HEK293 (cell line): ENCODE results near the gene DHFR.

Experiments
- CTCF ChIA-PET: fragments of 350-600 bp; formaldehyde crosslinking; extraction: SDS; loops from one replicate; lab custom pipeline; 2021; ENCODE audit warnings: antibody characterized with exemption; lab: Yijun Ruan, JAX
- POLR2A ChIA-PET: fragments of 300-600 bp; formaldehyde crosslinking; extraction: SDS; loops from one replicate; lab custom pipeline; 2020; ENCODE audit warnings: antibody characterized with exemption, inconsistent platforms; lab: Yijun Ruan, JAX
- H3K27ac ChIP-seq: fragments of 200-500 bp; sonication (Bioruptor generic); 2 replicates; pipeline ENCODE4 v1.5.1; 2014; ENCODE audit warnings: low read depth, low read length, control low read depth, inconsistent platforms; ENCODE audit errors: extremely low read depth
- H3K36me3 ChIP-seq, 2 experiments: fragments of 200-500 bp in 1 of 2; sonication (Bioruptor generic) in 1 of 2; 1 replicate in 1 of 2; 2 replicates in 1 of 2; pipeline ENCODE4 v1.5.1; 2014 to 2017; ENCODE audit warnings: inconsistent platforms in 2 of 2, low read length in 2 of 2; ENCODE audit not compliant: control insufficient read depth in 2 of 2, insufficient read depth in 1 of 2
- H3K4me1 ChIP-seq: fragments of 200-500 bp; sonication (Bioruptor generic); 2 replicates; pipeline ENCODE4 v1.5.1; 2014; ENCODE audit warnings: mild to moderate bottlenecking, low read length, inconsistent platforms; ENCODE audit not compliant: control insufficient read depth, insufficient read depth
- H3K4me3 ChIP-seq: 2 replicates; pipeline ENCODE4 v1.5.1; 2011; ENCODE audit warnings: low read depth, mild to moderate bottlenecking, control low read depth, low read length, moderate library complexity
- H3K9me3 ChIP-seq: fragments of 200-500 bp; sonication (Bioruptor generic); 2 replicates; pipeline ENCODE4 v1.5.1; 2014; ENCODE audit warnings: low read depth, low read length, inconsistent platforms; ENCODE audit not compliant: control insufficient read depth, insufficient read depth
- HOXA7 ChIP-seq: sonication (generic); formaldehyde crosslinking; IDR thresholded peaks from 2 replicates; pipeline ENCODE4 v1.8.1; 2022; ENCODE audit warnings: missing genetic modification reagents, borderline replicate concordance
- SP7 ChIP-seq: fragments of 450-650 bp; formaldehyde crosslinking; IDR thresholded peaks from 2 replicates; pipeline ENCODE4 v1.5.1; 2016; ENCODE audit warnings: missing biosample characterization, missing genetic modification characterization
- ZBTB17 ChIP-seq: fragments of 450-650 bp; formaldehyde crosslinking; IDR thresholded peaks from 2 replicates; pipeline ENCODE4 v1.5.1; 2016; ENCODE audit warnings: missing biosample characterization, missing genetic modification characterization
- ZNF114 ChIP-seq: fragments of 450-650 bp; formaldehyde crosslinking; IDR thresholded peaks from 2 replicates; pipeline ENCODE4 v1.5.0; 2017; ENCODE audit warnings: missing biosample characterization, missing genetic modification characterization
- ZNF19 ChIP-seq: fragments of 450-650 bp; formaldehyde crosslinking; IDR thresholded peaks from 2 replicates; pipeline ENCODE4; 2016; ENCODE audit warnings: missing biosample characterization, missing genetic modification characterization, low read depth
- ZNF335 ChIP-seq: fragments of 450-650 bp; formaldehyde crosslinking; conservative IDR thresholded peaks from 2 replicates; pipeline ENCODE4 v1.5.1; 2016; ENCODE audit warnings: missing biosample characterization, missing genetic modification characterization
- ZNF514 ChIP-seq: fragments of 450-650 bp; formaldehyde crosslinking; IDR thresholded peaks from 2 replicates; pipeline ENCODE4 v1.5.1; 2016; ENCODE audit warnings: missing biosample characterization, missing genetic modification characterization
- ZNF571 ChIP-seq: fragments of 450-650 bp; formaldehyde crosslinking; IDR thresholded peaks from 2 replicates; pipeline ENCODE4 v1.5.0; 2017; ENCODE audit warnings: missing biosample characterization, missing genetic modification characterization
- ZNF621 ChIP-seq: fragments of 450-650 bp; formaldehyde crosslinking; IDR thresholded peaks from 2 replicates; pipeline ENCODE4 v1.5.1; 2017; ENCODE audit warnings: missing biosample characterization, missing genetic modification characterization
- ZNF624 ChIP-seq: fragments of 450-650 bp; formaldehyde crosslinking; IDR thresholded peaks from 2 replicates; pipeline ENCODE4 v1.5.1; 2017; ENCODE audit warnings: missing biosample characterization, missing genetic modification characterization
- ZNF791 ChIP-seq: fragments of 450-650 bp; formaldehyde crosslinking; IDR thresholded peaks from 2 replicates; pipeline ENCODE4 v1.5.1; 2016; ENCODE audit warnings: missing biosample characterization, missing genetic modification characterization
- ZNF830 ChIP-seq: fragments of 450-650 bp; IDR thresholded peaks from 2 replicates; pipeline ENCODE4 v1.5.0; 2018; ENCODE audit warnings: missing biosample characterization, missing genetic modification characterization, low read depth, mild to moderate bottlenecking, moderate library complexity
- TF ChIP-seq, protein P1 (sequence below): fragments of 450-650 bp; formaldehyde crosslinking; IDR thresholded peaks from 2 replicates; pipeline ENCODE4 v1.5.1; 2016; ENCODE audit warnings: missing biosample characterization, missing genetic modification characterization
- TF ChIP-seq, protein P2 (sequence below): fragments of 450-650 bp; formaldehyde crosslinking; IDR thresholded peaks from 2 replicates; pipeline ENCODE4 v1.5.1; 2016; ENCODE audit warnings: missing biosample characterization, missing genetic modification characterization, borderline replicate concordance
- TF ChIP-seq, protein P3 (sequence below): fragments of 450-650 bp; formaldehyde crosslinking; IDR thresholded peaks from 2 replicates; pipeline ENCODE4 v1.5.1; 2016; ENCODE audit warnings: missing biosample characterization, missing genetic modification characterization
- TF ChIP-seq, protein P4 (sequence below): fragments of 450-650 bp; formaldehyde crosslinking; IDR thresholded peaks from 2 replicates; pipeline ENCODE4 v1.5.1; 2016; ENCODE audit warnings: missing biosample characterization, missing genetic modification characterization
- TF ChIP-seq, protein P5 (sequence below): fragments of 450-650 bp; formaldehyde crosslinking; IDR thresholded peaks from 2 replicates; pipeline ENCODE4 v1.5.1; 2016; ENCODE audit warnings: missing biosample characterization, missing genetic modification characterization, low read depth
- TF ChIP-seq, protein P6 (sequence below): fragments of 450-650 bp; formaldehyde crosslinking; conservative IDR thresholded peaks from 2 replicates; pipeline ENCODE4 v1.5.1; 2016; ENCODE audit warnings: low read depth, missing biosample characterization, missing genetic modification characterization

Gene DHFR

DNA sequence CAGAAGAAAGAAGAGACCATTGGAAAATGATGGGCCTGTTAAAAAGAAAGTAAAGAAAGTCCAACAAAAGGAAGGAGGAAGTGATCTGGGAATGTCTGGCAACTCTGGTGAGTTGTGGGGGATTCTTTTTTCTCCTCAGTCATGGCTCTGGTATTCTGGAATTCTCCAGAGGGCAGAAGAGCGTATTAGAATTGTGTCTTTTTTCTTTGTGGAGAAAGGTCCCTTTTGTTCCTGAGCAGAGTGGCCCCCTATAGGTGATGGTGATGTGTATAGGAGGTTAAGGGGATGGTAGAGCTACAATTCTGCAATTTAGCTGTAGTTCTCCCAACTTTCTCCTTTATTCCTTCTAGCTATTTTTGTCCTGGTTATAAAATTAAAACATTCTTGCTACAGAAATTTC lies 1.6 kb upstream of the DHFR start (continued):
- TF ChIP-seq, protein P1, sequence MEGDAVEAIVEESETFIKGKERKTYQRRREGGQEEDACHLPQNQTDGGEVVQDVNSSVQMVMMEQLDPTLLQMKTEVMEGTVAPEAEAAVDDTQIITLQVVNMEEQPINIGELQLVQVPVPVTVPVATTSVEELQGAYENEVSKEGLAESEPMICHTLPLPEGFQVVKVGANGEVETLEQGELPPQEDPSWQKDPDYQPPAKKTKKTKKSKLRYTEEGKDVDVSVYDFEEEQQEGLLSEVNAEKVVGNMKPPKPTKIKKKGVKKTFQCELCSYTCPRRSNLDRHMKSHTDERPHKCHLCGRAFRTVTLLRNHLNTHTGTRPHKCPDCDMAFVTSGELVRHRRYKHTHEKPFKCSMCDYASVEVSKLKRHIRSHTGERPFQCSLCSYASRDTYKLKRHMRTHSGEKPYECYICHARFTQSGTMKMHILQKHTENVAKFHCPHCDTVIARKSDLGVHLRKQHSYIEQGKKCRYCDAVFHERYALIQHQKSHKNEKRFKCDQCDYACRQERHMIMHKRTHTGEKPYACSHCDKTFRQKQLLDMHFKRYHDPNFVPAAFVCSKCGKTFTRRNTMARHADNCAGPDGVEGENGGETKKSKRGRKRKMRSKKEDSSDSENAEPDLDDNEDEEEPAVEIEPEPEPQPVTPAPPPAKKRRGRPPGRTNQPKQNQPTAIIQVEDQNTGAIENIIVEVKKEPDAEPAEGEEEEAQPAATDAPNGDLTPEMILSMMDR = peak; percentile 20; the same call in 1 of the 2 replicates

DNA sequence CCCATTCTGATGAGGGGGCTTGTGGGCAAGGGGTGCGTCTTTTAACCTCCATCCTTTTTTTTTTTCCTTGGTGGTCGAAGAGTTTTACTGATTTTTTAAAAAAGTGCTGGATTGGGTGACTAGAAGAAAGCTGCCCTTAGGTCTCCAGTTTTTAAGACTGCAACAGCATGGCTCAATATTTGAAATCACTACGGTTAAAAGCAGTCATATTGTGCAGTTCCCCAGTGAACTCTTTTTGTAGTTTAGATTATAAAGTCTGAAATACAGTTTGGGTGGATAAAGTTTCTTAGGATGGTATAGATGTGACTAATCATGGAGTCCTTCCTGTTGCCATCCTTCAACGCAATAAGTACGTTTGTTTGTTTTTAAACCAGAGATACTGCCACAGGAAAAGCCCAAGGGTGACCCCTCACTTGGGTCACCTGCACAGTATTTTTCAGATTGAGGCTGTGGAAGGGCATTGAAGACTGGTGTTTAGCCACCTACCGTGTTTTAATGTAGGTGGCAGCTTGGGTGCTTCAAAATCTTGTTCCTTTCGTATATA lies 520 bp upstream of the DHFR start:
- Histone ChIP-seq H3K27ac (peak overlapping the region; percentile 54), H3K9me3 (no peaks in the 10 kb centered on the region), H3K36me3 (peaks cover 36 to 41% of the 10 kb centered on the region in 2 experiments), H3K4me3 (peak overlapping the region; percentile 51), H3K4me1 (peaks cover 6% of the 10 kb centered on the region; the same call in 1 of the 2 replicates)
- TF ChIP-seq ZNF114 (tag by site-specific recombination) = no peak
- TF ChIP-seq ZNF624 (tag by site-specific recombination) = no peak
- TF ChIP-seq HOXA7 = no peak
- TF ChIP-seq, protein P2, sequence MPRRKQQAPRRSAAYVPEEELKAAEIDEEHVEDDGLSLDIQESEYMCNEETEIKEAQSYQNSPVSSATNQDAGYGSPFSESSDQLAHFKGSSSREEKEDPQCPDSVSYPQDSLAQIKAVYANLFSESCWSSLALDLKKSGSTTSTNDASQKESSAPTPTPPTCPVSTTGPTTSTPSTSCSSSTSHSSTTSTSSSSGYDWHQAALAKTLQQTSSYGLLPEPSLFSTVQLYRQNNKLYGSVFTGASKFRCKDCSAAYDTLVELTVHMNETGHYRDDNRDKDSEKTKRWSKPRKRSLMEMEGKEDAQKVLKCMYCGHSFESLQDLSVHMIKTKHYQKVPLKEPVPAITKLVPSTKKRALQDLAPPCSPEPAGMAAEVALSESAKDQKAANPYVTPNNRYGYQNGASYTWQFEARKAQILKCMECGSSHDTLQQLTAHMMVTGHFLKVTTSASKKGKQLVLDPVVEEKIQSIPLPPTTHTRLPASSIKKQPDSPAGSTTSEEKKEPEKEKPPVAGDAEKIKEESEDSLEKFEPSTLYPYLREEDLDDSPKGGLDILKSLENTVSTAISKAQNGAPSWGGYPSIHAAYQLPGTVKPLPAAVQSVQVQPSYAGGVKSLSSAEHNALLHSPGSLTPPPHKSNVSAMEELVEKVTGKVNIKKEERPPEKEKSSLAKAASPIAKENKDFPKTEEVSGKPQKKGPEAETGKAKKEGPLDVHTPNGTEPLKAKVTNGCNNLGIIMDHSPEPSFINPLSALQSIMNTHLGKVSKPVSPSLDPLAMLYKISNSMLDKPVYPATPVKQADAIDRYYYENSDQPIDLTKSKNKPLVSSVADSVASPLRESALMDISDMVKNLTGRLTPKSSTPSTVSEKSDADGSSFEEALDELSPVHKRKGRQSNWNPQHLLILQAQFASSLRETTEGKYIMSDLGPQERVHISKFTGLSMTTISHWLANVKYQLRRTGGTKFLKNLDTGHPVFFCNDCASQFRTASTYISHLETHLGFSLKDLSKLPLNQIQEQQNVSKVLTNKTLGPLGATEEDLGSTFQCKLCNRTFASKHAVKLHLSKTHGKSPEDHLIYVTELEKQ (tag by site-specific recombination) = no peak
- no peak for TF ChIP-seq ZNF830 (tag by site-specific recombination)
- TF ChIP-seq, protein P3, sequence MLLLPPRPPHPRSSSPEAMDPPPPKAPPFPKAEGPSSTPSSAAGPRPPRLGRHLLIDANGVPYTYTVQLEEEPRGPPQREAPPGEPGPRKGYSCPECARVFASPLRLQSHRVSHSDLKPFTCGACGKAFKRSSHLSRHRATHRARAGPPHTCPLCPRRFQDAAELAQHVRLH (tag by site-specific recombination) = 0 out of 2 replicates have a peak, but pooled peaks have one; percentile 5
- TF ChIP-seq ZNF19 (tag by site-specific recombination) = 0 out of 2 replicates have a peak, but pooled peaks have one; percentile 12
- TF ChIP-seq ZNF791 (tag by site-specific recombination) = no peak
- no peak for TF ChIP-seq ZNF571 (tag by site-specific recombination)
- peak; percentile 74 for TF ChIP-seq ZNF335 (tag by site-specific recombination)
- TF ChIP-seq, protein P4, sequence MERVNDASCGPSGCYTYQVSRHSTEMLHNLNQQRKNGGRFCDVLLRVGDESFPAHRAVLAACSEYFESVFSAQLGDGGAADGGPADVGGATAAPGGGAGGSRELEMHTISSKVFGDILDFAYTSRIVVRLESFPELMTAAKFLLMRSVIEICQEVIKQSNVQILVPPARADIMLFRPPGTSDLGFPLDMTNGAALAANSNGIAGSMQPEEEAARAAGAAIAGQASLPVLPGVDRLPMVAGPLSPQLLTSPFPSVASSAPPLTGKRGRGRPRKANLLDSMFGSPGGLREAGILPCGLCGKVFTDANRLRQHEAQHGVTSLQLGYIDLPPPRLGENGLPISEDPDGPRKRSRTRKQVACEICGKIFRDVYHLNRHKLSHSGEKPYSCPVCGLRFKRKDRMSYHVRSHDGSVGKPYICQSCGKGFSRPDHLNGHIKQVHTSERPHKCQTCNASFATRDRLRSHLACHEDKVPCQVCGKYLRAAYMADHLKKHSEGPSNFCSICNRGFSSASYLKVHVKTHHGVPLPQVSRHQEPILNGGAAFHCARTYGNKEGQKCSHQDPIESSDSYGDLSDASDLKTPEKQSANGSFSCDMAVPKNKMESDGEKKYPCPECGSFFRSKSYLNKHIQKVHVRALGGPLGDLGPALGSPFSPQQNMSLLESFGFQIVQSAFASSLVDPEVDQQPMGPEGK (tag by site-specific recombination) = no peak
- 0 out of 2 replicates have a peak, but pooled peaks have one; percentile 38 for TF ChIP-seq ZBTB17
- no peak for TF ChIP-seq SP7
- no peak for TF ChIP-seq ZNF621 (tag by site-specific recombination)
- TF ChIP-seq, protein P5, sequence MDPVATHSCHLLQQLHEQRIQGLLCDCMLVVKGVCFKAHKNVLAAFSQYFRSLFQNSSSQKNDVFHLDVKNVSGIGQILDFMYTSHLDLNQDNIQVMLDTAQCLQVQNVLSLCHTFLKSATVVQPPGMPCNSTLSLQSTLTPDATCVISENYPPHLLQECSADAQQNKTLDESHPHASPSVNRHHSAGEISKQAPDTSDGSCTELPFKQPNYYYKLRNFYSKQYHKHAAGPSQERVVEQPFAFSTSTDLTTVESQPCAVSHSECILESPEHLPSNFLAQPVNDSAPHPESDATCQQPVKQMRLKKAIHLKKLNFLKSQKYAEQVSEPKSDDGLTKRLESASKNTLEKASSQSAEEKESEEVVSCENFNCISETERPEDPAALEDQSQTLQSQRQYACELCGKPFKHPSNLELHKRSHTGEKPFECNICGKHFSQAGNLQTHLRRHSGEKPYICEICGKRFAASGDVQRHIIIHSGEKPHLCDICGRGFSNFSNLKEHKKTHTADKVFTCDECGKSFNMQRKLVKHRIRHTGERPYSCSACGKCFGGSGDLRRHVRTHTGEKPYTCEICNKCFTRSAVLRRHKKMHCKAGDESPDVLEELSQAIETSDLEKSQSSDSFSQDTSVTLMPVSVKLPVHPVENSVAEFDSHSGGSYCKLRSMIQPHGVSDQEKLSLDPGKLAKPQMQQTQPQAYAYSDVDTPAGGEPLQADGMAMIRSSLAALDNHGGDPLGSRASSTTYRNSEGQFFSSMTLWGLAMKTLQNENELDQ = no peak
- TF ChIP-seq ZNF514 (tag by site-specific recombination) = no peak
- TF ChIP-seq, protein P6, sequence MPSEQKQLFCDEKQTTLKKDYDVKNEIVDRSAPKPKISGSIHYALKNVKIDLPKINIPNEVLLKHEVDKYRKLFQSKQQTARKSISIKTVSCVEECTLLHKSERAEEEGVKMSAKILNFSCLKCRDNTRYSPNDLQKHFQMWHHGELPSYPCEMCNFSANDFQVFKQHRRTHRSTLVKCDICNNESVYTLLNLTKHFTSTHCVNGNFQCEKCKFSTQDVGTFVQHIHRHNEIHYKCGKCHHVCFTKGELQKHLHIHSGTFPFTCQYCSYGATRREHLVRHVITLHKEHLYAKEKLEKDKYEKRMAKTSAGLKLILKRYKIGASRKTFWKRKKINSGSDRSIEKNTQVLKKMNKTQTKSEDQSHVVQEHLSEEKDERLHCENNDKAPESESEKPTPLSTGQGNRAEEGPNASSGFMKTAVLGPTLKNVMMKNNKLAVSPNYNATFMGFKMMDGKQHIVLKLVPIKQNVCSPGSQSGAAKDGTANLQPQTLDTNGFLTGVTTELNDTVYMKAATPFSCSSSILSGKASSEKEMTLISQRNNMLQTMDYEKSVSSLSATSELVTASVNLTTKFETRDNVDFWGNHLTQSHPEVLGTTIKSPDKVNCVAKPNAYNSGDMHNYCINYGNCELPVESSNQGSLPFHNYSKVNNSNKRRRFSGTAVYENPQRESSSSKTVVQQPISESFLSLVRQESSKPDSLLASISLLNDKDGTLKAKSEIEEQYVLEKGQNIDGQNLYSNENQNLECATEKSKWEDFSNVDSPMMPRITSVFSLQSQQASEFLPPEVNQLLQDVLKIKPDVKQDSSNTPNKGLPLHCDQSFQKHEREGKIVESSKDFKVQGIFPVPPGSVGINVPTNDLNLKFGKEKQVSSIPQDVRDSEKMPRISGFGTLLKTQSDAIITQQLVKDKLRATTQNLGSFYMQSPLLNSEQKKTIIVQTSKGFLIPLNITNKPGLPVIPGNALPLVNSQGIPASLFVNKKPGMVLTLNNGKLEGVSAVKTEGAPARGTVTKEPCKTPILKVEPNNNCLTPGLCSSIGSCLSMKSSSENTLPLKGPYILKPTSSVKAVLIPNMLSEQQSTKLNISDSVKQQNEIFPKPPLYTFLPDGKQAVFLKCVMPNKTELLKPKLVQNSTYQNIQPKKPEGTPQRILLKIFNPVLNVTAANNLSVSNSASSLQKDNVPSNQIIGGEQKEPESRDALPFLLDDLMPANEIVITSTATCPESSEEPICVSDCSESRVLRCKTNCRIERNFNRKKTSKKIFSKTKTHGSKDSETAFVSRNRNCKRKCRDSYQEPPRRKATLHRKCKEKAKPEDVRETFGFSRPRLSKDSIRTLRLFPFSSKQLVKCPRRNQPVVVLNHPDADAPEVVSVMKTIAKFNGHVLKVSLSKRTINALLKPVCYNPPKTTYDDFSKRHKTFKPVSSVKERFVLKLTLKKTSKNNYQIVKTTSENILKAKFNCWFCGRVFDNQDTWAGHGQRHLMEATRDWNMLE (tag by site-specific recombination) = 0 out of 2 replicates have a peak, but pooled peaks have one; percentile 3
- ChIA-PET POLR2A (interaction anchor here (0.6 to 2.4 kb wide), 5 partner anchors 9 to 247 kb away, joined by 3 to 14 read pairs (median 4); partner anchors contain the start of genes FAM151B and ZFYVE16), CTCF (interaction anchor here (0.6 to 4.1 kb wide), 3 partner anchors 17 to 575 kb away, joined by 3 to 22 read pairs (median 3); no protein-coding TSS in a partner anchor)
